A673 (cell line): ENCODE data around the gene GRAMD1B. TPM values are rescaled to one million over a fixed set of nuclear protein-coding genes. Genes with fewer than 3 reads are reported as not detected.

ENCODE experiments used
- BruUV-seq: library from RNA; stranded (reverse); fragments of 400-500 nt; replicated peaks from 2 replicates; lab custom pipeline; 2021; lab: Mats Ljungman, UMichigan
- CTCF ChIA-PET: fragments of 300-600 bp; sonication (Branson Sonifier 250); formaldehyde crosslinking; loops from one replicate; lab custom pipeline; 2022; ENCODE audit warnings: antibody characterized with exemption; lab: Charles Lee
- POLR2A ChIA-PET: fragments of 300-600 bp; sonication (Branson Sonifier 250); formaldehyde crosslinking; loops from one replicate; lab custom pipeline; 2022; ENCODE audit warnings: antibody characterized with exemption; ENCODE audit not compliant: low non-redundant PET; lab: Charles Lee
- DNase-seq: peaks from one replicate; pipeline ENCODE4 v3.0.0-alpha.2; 2015; ENCODE audit warnings: low spot score
- H3K27ac ChIP-seq: fragments of 200-600 bp; sonication (generic); 2 replicates; pipeline ENCODE4 v1.5.1; 2016; ENCODE audit warnings: mixed run types, low read depth, mild to moderate bottlenecking, mixed read lengths, antibody characterized with exemption, low read length; ENCODE audit not compliant: poor library complexity, severe bottlenecking
- H3K27me3 ChIP-seq: fragments of 200-600 bp; sonication (generic); replicated peaks from 2 replicates; pipeline ENCODE4 v1.6.1; 2017; ENCODE audit warnings: mixed run types, low read depth, mild to moderate bottlenecking, mixed read lengths, antibody characterized with exemption, low read length; ENCODE audit not compliant: insufficient read depth, poor library complexity
- H3K36me3 ChIP-seq: fragments of 200-600 bp; sonication (generic); 2 replicates; pipeline ENCODE4 v1.6.1; 2016; ENCODE audit warnings: mixed run types, mild to moderate bottlenecking, mixed read lengths, antibody characterized with exemption, low read length; ENCODE audit not compliant: insufficient read depth, poor library complexity, severe bottlenecking
- H3K4me1 ChIP-seq: fragments of 200-600 bp; sonication (generic); 2 replicates; pipeline ENCODE4 v1.6.1; 2017; ENCODE audit warnings: mixed run types, mild to moderate bottlenecking, mixed read lengths, antibody characterized with exemption, low read length; ENCODE audit not compliant: insufficient read depth, poor library complexity, severe bottlenecking
- H3K4me3 ChIP-seq: fragments of 200-600 bp; sonication (generic); 2 replicates; pipeline ENCODE4 v1.5.1; 2016; ENCODE audit warnings: low read depth, mixed run types, mild to moderate bottlenecking, mixed read lengths, low read length; ENCODE audit not compliant: poor library complexity, severe bottlenecking
- H3K9me3 ChIP-seq: fragments of 200-600 bp; sonication (generic); 2 replicates; pipeline ENCODE4 v1.6.1; 2016; ENCODE audit warnings: mixed run types, low read depth, mild to moderate bottlenecking, mixed read lengths, antibody characterized with exemption, low read length; ENCODE audit not compliant: poor library complexity, severe bottlenecking
- EZH2 ChIP-seq: fragments of 200-600 bp; sonication (generic); IDR thresholded peaks from 2 replicates; pipeline ENCODE4 v1.6.1; 2017; ENCODE audit warnings: borderline replicate concordance, low read depth, mild to moderate bottlenecking, mixed read lengths, antibody characterized with exemption, low read length; ENCODE audit not compliant: poor library complexity, severe bottlenecking
- intact Hi-C: fragments of 100-400 bp; cut with micrococcal nuclease; formaldehyde crosslinking; loops from one replicate; pipeline ENCODE4 v1.10.0; 2022; ENCODE audit not compliant: unreplicated experiment
- total RNA-seq: library from RNA; stranded (reverse); gene quantifications from 2 replicates; pipeline ENCODE4 v1.2.3, GENCODE V29; 2021
- TF ChIP-seq, protein P1 (sequence below): fragments of 300-800, 200-600 bp; sonication (generic); conservative IDR thresholded peaks from 2 replicates; pipeline ENCODE4 v1.5.1; 2017; ENCODE audit warnings: low read depth, mild to moderate bottlenecking, antibody characterized with exemption, low read length, moderate library complexity, mixed read lengths

Gene GRAMD1B
- total RNA-seq, 1 experiment from 2014 or later, result 13.0 TPM

GRCh38 chr11:123490527-123490926, 60.5 kb downstream of the GRAMD1B start:
- no TSS peak for BruUV-seq
- Histone ChIP-seq H3K4me3 (no peak overlapping the region), H3K9me3 (no peaks in the 10 kb centered on the region), H3K4me1 (no peaks in the 10 kb centered on the region), H3K27me3 (no peaks in the 10 kb centered on the region), H3K27ac (no peak overlapping the region), H3K36me3 (no peaks in the 10 kb centered on the region)
- intact Hi-C loops, result no loop called here
- CTCF ChIA-PET, result no interaction called here
- POLR2A ChIA-PET, result no interaction called here
- TF ChIP-seq EZH2, result no peak
- TF ChIP-seq, protein P1, sequence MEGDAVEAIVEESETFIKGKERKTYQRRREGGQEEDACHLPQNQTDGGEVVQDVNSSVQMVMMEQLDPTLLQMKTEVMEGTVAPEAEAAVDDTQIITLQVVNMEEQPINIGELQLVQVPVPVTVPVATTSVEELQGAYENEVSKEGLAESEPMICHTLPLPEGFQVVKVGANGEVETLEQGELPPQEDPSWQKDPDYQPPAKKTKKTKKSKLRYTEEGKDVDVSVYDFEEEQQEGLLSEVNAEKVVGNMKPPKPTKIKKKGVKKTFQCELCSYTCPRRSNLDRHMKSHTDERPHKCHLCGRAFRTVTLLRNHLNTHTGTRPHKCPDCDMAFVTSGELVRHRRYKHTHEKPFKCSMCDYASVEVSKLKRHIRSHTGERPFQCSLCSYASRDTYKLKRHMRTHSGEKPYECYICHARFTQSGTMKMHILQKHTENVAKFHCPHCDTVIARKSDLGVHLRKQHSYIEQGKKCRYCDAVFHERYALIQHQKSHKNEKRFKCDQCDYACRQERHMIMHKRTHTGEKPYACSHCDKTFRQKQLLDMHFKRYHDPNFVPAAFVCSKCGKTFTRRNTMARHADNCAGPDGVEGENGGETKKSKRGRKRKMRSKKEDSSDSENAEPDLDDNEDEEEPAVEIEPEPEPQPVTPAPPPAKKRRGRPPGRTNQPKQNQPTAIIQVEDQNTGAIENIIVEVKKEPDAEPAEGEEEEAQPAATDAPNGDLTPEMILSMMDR, result no peak; the same call in 1 of the 2 replicates
- no peak for DNase-seq

- TF ChIP-seq, protein P1, result no peak
- TF ChIP-seq EZH2, result no peak
- Histone ChIP-seq H3K9me3 (no peaks in the 10 kb centered on the region), H3K4me3 (no peak overlapping the region), H3K27ac (no peak overlapping the region), H3K36me3 (no peaks in the 10 kb centered on the region), H3K4me1 (no peaks in the 10 kb centered on the region), H3K27me3 (no peaks in the 10 kb centered on the region)
- no TSS peak for BruUV-seq
- ChIA-PET CTCF (no interaction called here), POLR2A (no interaction called here)
- intact Hi-C loops, result no loop called here
- no peak for DNase-seq
Observed at GRCh38 chr11:123491241-123491640, 61.2 kb downstream of the GRAMD1B start.

- CTCF ChIA-PET, result interaction anchor here (1.9 kb wide), 1 partner anchor 15 kb away, joined by 4 read pairs; no protein-coding TSS in a partner anchor
- no peak overlapping the region for H3K27ac ChIP-seq
- no peaks in the 10 kb centered on the region for H3K36me3 ChIP-seq
- H3K4me3 ChIP-seq, result no peak overlapping the region
- TF ChIP-seq, protein P1, result no peak
- TF ChIP-seq EZH2, result no peak
- intact Hi-C loops, result no loop called here
- POLR2A ChIA-PET, result interaction anchor here (0.6 kb wide), 1 partner anchor 111 kb away, joined by 3 read pairs; no protein-coding TSS in a partner anchor
- H3K9me3 ChIP-seq, result no peaks in the 10 kb centered on the region
- no peak for DNase-seq
- BruUV-seq, result no TSS peak
- H3K27me3 ChIP-seq, result no peaks in the 10 kb centered on the region
- H3K4me1 ChIP-seq, result no peaks in the 10 kb centered on the region
Observed at GRCh38 chr11:123493349-123494063, 63.4 kb downstream of the GRAMD1B start.
